CD14-positive monocyte (primary cell): ENCODE results near the gene MED31. TPM values are rescaled to one million over a fixed set of nuclear protein-coding genes. Genes with fewer than 3 reads are reported as not detected.

ENCODE experiments used
- DNase-seq, 3 donors: peaks; one replicate each; pipeline ENCODE4 v3.0.0-alpha.2; 2011 to 2022
- H2AFZ ChIP-seq: 2 replicates; pipeline ENCODE4 v1.6.0; 2012; ENCODE audit warnings: mild to moderate bottlenecking, low read depth, low read length, inconsistent platforms; ENCODE audit not compliant: insufficient read depth, poor library complexity, severe bottlenecking
- H3K27ac ChIP-seq, 2 donors: 1 replicate in 1 of 2; 2 replicates in 1 of 2; pipeline ENCODE4 v1.5.1; 2012 to 2013; ENCODE audit warnings: low read length in 2 of 2, control low read depth in 1 of 2, inconsistent platforms in 1 of 2, low read depth in 1 of 2, mild to moderate bottlenecking in 1 of 2
- H3K27me3 ChIP-seq, 2 donors: one replicate each; pipeline versions ENCODE4 v1.6.0 to v1.6.1; 2011 to 2013; ENCODE audit warnings: low read length in 2 of 2; ENCODE audit not compliant: control insufficient read depth in 2 of 2, insufficient read depth in 2 of 2
- H3K36me3 ChIP-seq, 2 donors: replicated peaks in 1 of 2; 1 replicate in 1 of 2; 2 replicates in 1 of 2; pipeline versions ENCODE4 v1.5.1 to v1.6.1; 2012 to 2013; ENCODE audit warnings: low read length in 2 of 2, control low read depth in 1 of 2, inconsistent platforms in 1 of 2, mild to moderate bottlenecking in 1 of 2; ENCODE audit not compliant: insufficient read depth in 2 of 2, control insufficient read depth in 1 of 2
- H3K4me1 ChIP-seq, 2 donors: 1 replicate in 1 of 2; 2 replicates in 1 of 2; pipeline versions ENCODE4 v1.5.1 to v1.6.1; 2012 to 2013; ENCODE audit warnings: low read length in 2 of 2, control low read depth in 1 of 2, inconsistent platforms in 1 of 2, mild to moderate bottlenecking in 1 of 2, moderate library complexity in 1 of 2; ENCODE audit not compliant: insufficient read depth in 2 of 2, control insufficient read depth in 1 of 2
- H3K4me2 ChIP-seq: replicated peaks from 2 replicates; pipeline ENCODE3; 2012; ENCODE audit warnings: low read length, moderate library complexity, mild to moderate bottlenecking; ENCODE audit not compliant: poor library complexity, severe bottlenecking; ENCODE audit errors: extremely low read depth
- H3K4me3 ChIP-seq, 3 experiments: fragments of 200-600 bp in 1 of 3; sonication (generic) in 1 of 3; replicated peaks in 1 of 3; 1 replicate in 2 of 3; 2 replicates in 1 of 3; pipeline ENCODE4 v1.5.1; 2011 to 2013; ENCODE audit warnings: low read length in 3 of 3, mild to moderate bottlenecking in 3 of 3, control low read depth in 2 of 3, low read depth in 2 of 3, inconsistent platforms in 1 of 3, moderate library complexity in 1 of 3
- H3K79me2 ChIP-seq: 2 replicates; pipeline ENCODE4 v1.6.0; 2012; ENCODE audit warnings: mild to moderate bottlenecking, control low read depth, inconsistent platforms, low read length, moderate library complexity; ENCODE audit not compliant: insufficient read depth
- H3K9ac ChIP-seq: 2 replicates; pipeline ENCODE4 v1.6.0; 2017; ENCODE audit warnings: low read length, mild to moderate bottlenecking; ENCODE audit not compliant: insufficient read depth, poor library complexity, severe bottlenecking
- H3K9me3 ChIP-seq, 2 donors: replicated peaks in 1 of 2; 1 replicate in 1 of 2; 2 replicates in 1 of 2; pipeline versions ENCODE4 v1.5.1 to v1.6.1; 2012 to 2013; ENCODE audit warnings: low read length in 2 of 2, control low read depth in 1 of 2; ENCODE audit not compliant: control insufficient read depth in 1 of 2, insufficient read depth in 1 of 2
- H4K20me1 ChIP-seq: 2 replicates; pipeline ENCODE4 v1.6.0; 2012; ENCODE audit warnings: mild to moderate bottlenecking, low read length, control low read depth, moderate library complexity; ENCODE audit not compliant: insufficient read depth
- H3K27ac Mint-ChIP-seq, 7 donors: one replicate each; pipeline ENCODE4 v1.8.0; 2020; ENCODE audit warnings: mild to moderate bottlenecking in 7 of 7, mixed read lengths in 7 of 7, moderate library complexity in 6 of 7, inconsistent platforms in 2 of 7
- H3K27me3 Mint-ChIP-seq, 3 donors: one replicate each; pipeline ENCODE4 v1.8.0; 2021 to 2022; ENCODE audit warnings: low read depth in 3 of 3, mild to moderate bottlenecking in 3 of 3, mixed read lengths in 3 of 3, moderate library complexity in 3 of 3, inconsistent platforms in 1 of 3
- H3K36me3 Mint-ChIP-seq, 2 donors: one replicate each; pipeline ENCODE4 v1.8.0; 2020; ENCODE audit warnings: mixed read lengths in 2 of 2, inconsistent platforms in 1 of 2, mild to moderate bottlenecking in 1 of 2
- H3K4me1 Mint-ChIP-seq: one replicate; pipeline ENCODE4 v1.8.0; 2020; ENCODE audit warnings: mild to moderate bottlenecking, mixed read lengths
- H3K4me3 Mint-ChIP-seq, 2 donors: one replicate each; pipeline ENCODE4 v1.8.0; 2020; ENCODE audit warnings: mild to moderate bottlenecking in 2 of 2, mixed read lengths in 2 of 2, moderate library complexity in 1 of 2
- H3K9me3 Mint-ChIP-seq, 7 donors: one replicate each; pipeline ENCODE4 v1.8.0; 2020 to 2022; ENCODE audit warnings: mixed read lengths in 7 of 7, mild to moderate bottlenecking in 6 of 7, moderate library complexity in 6 of 7, inconsistent platforms in 2 of 7
- WGBS: methylation state at CpG from one replicate; pipeline ENCODE4 v1.1.5; 2013; ENCODE audit warnings: missing lambda C conversion rate; ENCODE audit not compliant: insufficient coverage; 5-methylcytosine and 5-hydroxymethylcytosine counted together
- intact Hi-C, 2 donors: fragments of 100-400 bp; cut with micrococcal nuclease; formaldehyde crosslinking; loops; one replicate each; pipeline versions ENCODE4 v1.15.0 to v1.15.1; 2023
- polyA plus RNA-seq, 3 donors: library from polyadenylated mRNA; depleted of rRNA in 1 of 3; unstranded in 2 of 3; stranded (reverse) in 1 of 3; fragments of 300-500 nt in 2 of 3; fragments of >200 nt in 1 of 3; fragmentation: Illumina TruSeq in 2 of 3; gene quantifications; 1 replicate in 2 of 3; 2 replicates in 1 of 3; pipeline ENCODE4 v1.2.3, GENCODE V29; 2012 to 2021
- TF ChIP-seq, protein P1 (sequence below): fragments of 200-600 bp; IDR thresholded peaks from one replicate; pipeline ENCODE4 v1.8.0; 2022; ENCODE audit warnings: antibody characterized with exemption, mild to moderate bottlenecking

Gene MED31
- polyA plus RNA-seq, 3 donors, result 6.8 to 38.2 (median 33.6) TPM

DNA sequence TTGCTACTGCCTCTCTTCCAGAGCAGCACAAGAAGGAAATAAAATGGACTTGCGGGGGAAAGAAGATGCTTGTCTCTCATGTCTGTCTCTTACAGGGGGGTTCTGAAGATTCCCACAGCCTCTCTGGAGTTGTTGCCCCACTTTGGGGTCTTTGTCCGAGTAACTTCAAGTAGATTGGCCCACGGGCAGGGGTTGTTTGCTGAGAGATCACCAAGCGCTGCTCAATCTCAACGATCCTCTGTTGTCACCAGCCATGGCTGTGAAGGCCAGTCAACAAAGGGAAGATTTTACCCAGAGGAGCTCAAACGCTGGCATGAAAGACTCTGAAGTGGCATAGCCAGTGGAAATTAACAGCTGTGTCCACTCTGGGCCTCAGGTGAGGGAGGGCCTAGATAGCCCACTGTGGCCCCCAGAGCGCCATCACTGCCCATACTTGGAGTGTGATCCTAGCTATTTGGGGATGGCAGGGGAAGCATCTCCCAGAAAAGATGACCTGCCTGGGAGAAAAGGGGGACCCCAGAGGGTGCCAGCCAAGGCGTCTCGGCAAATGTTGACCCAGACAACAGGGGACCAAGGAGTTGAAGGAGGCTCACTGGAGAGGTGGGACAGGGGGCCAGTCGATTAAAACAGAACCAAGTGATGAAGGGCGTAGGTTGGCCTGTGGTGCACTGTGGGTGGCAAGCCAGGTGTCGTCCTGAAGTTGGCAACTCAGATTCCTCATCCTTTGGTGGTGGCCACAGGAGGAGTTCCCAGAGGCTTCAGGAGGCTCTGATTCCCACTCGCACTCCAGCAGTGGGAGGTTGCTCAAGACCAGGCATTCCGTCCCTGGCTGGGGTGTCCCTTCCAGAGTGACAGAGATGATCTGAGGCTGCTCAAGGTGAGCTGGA lies 33.7 kb upstream of the MED31 start:
- intact Hi-C loops, result no loop called here
- no peaks in the 10 kb centered on the region for H3K9me3 ChIP-seq
- H3K9ac ChIP-seq, result no peak overlapping the region
- no peak for DNase-seq
- H3K9me3 Mint-ChIP-seq, result peaks cover 0 to 2% (median 0%) of the 10 kb centered on the region in 7 donors
- H3K79me2 ChIP-seq, result no peaks in the 10 kb centered on the region
- no peak overlapping the region for H3K4me2 ChIP-seq
- H3K4me3 ChIP-seq, result no peak overlapping the region
- TF ChIP-seq, protein P1, sequence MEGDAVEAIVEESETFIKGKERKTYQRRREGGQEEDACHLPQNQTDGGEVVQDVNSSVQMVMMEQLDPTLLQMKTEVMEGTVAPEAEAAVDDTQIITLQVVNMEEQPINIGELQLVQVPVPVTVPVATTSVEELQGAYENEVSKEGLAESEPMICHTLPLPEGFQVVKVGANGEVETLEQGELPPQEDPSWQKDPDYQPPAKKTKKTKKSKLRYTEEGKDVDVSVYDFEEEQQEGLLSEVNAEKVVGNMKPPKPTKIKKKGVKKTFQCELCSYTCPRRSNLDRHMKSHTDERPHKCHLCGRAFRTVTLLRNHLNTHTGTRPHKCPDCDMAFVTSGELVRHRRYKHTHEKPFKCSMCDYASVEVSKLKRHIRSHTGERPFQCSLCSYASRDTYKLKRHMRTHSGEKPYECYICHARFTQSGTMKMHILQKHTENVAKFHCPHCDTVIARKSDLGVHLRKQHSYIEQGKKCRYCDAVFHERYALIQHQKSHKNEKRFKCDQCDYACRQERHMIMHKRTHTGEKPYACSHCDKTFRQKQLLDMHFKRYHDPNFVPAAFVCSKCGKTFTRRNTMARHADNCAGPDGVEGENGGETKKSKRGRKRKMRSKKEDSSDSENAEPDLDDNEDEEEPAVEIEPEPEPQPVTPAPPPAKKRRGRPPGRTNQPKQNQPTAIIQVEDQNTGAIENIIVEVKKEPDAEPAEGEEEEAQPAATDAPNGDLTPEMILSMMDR, result no peak
- H2AFZ ChIP-seq, result no peak overlapping the region
- no peaks in the 10 kb centered on the region for H3K4me1 ChIP-seq
- WGBS, result 94% methylated on average over 13 of the region's 14 CpGs
- peaks cover 0 to under 1% of the 10 kb centered on the region in 2 donors for H3K27me3 ChIP-seq
- no peak overlapping the region for H3K4me3 Mint-ChIP-seq
- H3K27ac Mint-ChIP-seq, result no peak overlapping the region
- no peaks in the 10 kb centered on the region for H4K20me1 ChIP-seq
- H3K36me3 ChIP-seq, result no peaks in the 10 kb centered on the region
- peaks cover 25 to 46% (median 37%) of the 10 kb centered on the region in 3 donors for H3K27me3 Mint-ChIP-seq
- H3K27ac ChIP-seq, result no peak overlapping the region
- no peaks in the 10 kb centered on the region for H3K4me1 Mint-ChIP-seq
- no peaks in the 10 kb centered on the region for H3K36me3 Mint-ChIP-seq

- Mint-ChIP-seq H3K9me3 (peaks cover 0 to 2% (median 0%) of the 10 kb centered on the region in 7 donors), H3K4me1 (no peaks in the 10 kb centered on the region), H3K36me3 (no peaks in the 10 kb centered on the region), H3K27me3 (peaks cover 26 to 51% (median 37%) of the 10 kb centered on the region in 3 donors), H3K4me3 (peak overlapping the region in 1 of 2 donors; percentile 24), H3K27ac (no peak overlapping the region)
- no peaks in the 10 kb centered on the region for H3K79me2 ChIP-seq
- H3K9me3 ChIP-seq, result no peaks in the 10 kb centered on the region
- H2AFZ ChIP-seq, result no peak overlapping the region
- no peak overlapping the region for H3K27ac ChIP-seq
- no peak overlapping the region for H3K4me2 ChIP-seq
- H3K9ac ChIP-seq, result no peak overlapping the region
- peaks cover 0 to 7% of the 10 kb centered on the region in 2 donors for H3K27me3 ChIP-seq
- TF ChIP-seq, protein P1, result no peak
- no peak overlapping the region for H3K4me3 ChIP-seq
- intact Hi-C loops, result no loop called here
- 85% methylated on average over 6 of the region's 7 CpGs for WGBS
- H3K36me3 ChIP-seq, result no peaks in the 10 kb centered on the region
- H3K4me1 ChIP-seq, result no peaks in the 10 kb centered on the region
- no peaks in the 10 kb centered on the region for H4K20me1 ChIP-seq
- DNase-seq, result no peak
These were observed 33.0 kb upstream of the MED31 start for GRCh38 chr17:6684460-6684783.
